Stimulated activated naive CD8-positive, alpha-beta T cell treated with anti-CD3 and anti-CD28 coated beads, Interleukin-15, amount 100 ng/mL, for 72 hours (primary cell): ENCODE measurements around the gene CLDN7.

Experiments used
- ATAC-seq: fragments of 150-1000 bp; cut with Tn5 transposase; 2 replicates; pipeline ENCODE4 v1.10.0; 2021; ENCODE audit warnings: mild to moderate bottlenecking, moderate library complexity
- DNase-seq, 2 donors: peaks; one replicate each; pipeline ENCODE4 v3.0.0; 2021 to 2022
- H3K27ac Mint-ChIP-seq, 2 donors: one replicate each; pipeline ENCODE4 v1.8.0; 2022; ENCODE audit warnings: mild to moderate bottlenecking in 2 of 2, mixed read lengths in 2 of 2, moderate library complexity in 2 of 2
- H3K27me3 Mint-ChIP-seq: one replicate; pipeline ENCODE4 v1.8.0; 2022; ENCODE audit warnings: mixed read lengths
- H3K4me1 Mint-ChIP-seq: one replicate; pipeline ENCODE4 v1.8.0; 2022; ENCODE audit warnings: mild to moderate bottlenecking, mixed read lengths
- H3K4me3 Mint-ChIP-seq, 2 donors: one replicate each; pipeline ENCODE4 v1.8.0; 2022; ENCODE audit warnings: mild to moderate bottlenecking in 2 of 2, mixed read lengths in 2 of 2, moderate library complexity in 1 of 2
- H3K9me3 Mint-ChIP-seq, 2 donors: one replicate each; pipeline ENCODE4 v1.8.0; 2022; ENCODE audit warnings: mixed read lengths in 2 of 2

Gene CLDN7

DNA sequence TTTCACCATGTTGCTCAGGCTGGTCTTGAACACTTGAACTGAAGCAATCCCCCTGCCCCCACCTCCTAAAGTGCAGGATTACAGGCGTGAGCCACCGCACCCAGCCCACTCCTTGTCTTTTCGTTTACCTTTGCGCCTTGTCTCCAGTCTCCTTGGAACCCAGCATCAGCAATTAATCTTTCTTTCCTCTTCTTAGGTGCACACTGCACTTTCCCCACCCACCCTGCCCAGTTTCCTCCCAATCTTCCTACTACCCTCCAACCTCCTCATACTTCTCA, 1.5 kb upstream of the CLDN7 start:
- H3K27ac Mint-ChIP-seq = no peak overlapping the region
- H3K4me3 Mint-ChIP-seq = peak overlapping the region; percentile 70 to 84
- DNase-seq = no peak
- no peaks in the 10 kb centered on the region for H3K9me3 Mint-ChIP-seq
- ATAC-seq = no peak
- H3K27me3 Mint-ChIP-seq = peaks cover 28% of the 10 kb centered on the region
- peaks cover 50% of the 10 kb centered on the region for H3K4me1 Mint-ChIP-seq

DNA sequence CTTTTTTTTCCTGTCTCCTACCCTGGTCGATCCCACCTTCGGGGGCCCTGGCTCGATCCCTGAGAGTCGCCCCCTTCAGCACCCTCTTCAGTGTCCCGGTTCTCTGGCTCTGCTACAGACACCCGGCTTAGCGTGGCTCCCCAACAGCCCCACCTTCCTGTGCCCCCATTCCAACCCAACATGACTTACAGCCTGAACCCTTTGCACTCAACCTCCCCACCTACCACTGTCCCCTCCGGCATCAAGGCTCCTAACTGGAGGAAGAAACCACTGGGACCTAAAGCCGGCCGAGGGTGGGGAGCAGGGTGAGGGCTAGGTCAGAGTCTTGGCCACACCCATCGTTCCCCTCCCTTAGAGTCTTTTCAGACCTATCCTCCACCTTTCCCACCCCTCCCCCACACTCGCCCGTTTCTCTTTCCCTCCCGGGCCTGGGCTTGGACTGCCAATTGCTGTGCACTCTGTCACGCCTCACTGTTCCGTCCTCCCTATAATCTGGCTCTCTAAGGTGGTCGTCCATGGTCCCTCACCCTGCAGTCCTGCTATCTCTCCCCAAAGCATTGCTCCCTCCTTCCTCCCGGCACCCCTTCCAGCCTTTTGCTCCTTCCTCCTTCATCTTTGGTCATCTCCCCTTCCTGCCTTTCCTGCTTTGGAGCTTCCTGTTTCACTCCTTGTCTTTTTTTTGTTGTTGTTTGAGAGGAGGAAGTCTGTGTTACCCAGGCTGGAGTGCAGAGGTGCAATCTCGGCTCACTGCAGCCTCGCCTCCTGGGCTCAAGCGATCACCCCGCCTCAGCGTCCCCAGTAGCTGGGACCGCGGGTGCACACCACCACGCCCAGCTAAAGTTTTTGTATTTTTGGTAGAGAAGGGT, 890 bp upstream of the CLDN7 start:
- H3K27ac Mint-ChIP-seq = peak overlapping the region; percentile 4 to 54
- peaks cover 28% of the 10 kb centered on the region for H3K27me3 Mint-ChIP-seq
- DNase-seq = no peak
- no peak for ATAC-seq
- H3K4me3 Mint-ChIP-seq = peak overlapping the region; percentile 70 to 84
- H3K9me3 Mint-ChIP-seq = no peaks in the 10 kb centered on the region
- peaks cover 54% of the 10 kb centered on the region for H3K4me1 Mint-ChIP-seq

DNA sequence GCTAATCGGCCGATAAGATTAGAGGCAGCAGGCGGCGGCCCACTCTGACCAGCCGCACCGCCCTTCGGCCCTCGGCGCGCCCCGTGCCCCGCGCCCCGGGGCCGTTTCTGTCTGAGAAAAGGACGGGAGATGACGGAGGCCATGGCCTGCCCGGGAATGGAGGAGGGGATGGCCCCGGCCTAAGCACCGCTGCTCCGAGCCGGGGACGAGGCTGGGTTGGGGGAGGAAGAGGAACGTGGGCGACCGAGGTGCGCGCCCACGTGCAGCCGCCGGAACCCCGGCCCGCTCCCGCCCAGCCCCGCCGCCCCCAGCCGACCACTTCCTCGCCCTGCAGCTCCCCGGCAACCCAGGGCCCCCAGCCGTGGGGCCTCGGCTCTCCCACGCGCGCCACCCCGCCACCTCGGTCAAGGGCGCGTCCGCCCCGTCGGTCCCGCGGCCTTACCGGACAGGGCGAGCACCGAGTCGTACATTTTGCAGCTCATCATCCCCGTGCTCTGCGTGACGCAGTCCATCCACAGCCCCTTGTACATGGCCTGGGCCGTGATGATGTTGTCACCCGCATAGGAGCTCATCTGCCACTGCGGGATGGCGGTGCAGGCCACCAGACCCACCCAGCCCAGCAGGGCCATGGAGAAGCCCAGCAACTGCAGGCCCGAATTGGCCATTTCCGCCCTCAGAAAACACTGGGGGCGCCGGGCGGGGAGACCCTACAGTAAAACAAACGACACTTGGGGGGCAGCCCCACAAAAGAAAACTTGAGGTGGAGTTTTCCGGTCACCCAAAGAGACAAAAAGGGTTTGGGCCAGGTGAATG, 693 bp downstream of the CLDN7 start:
- DNase-seq (peak in 1 of 2 donors; percentile 55), ATAC-seq (peak; percentile 78)
- Mint-ChIP-seq H3K27ac (peak overlapping the region; percentile 64 to 91), H3K9me3 (no peaks in the 10 kb centered on the region), H3K4me1 (peaks cover 54% of the 10 kb centered on the region), H3K4me3 (peak overlapping the region; percentile 82 to 83), H3K27me3 (peaks cover 28% of the 10 kb centered on the region)

DNA sequence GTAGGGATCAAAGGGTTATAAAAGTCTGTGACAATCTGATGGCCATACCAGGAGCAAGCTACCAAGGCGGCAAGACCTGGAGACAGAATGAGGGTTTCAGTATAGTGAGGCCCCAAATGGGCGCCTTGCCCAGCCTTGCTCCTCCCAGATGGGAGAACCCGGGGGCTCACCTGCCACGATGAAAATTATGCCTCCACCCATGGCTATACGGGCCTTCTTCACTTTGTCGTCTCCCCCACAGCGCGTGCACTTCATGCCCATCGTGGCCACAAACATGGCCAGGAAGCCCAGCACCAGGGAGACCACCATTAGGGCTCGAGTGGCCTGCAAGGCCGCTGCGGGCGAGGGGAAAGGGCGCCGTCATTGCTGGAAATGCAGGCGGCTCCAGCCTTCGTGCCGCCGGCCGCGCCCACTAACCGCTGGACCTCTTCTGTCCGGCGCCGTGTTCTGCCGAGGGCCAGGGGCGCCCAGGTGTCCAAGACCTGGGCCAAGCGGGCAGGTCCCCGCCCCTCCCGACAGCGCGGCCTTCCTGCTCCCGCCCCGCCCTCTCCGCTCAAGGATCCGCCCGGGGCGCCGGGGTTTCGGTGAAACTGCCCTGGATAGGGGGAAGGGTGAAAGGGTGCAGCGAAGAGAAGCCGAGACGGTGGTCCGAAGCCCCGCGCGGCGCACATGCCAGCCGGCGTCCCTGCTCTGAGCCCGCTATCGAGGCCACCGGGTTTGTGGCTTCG, 1.5 kb downstream of the CLDN7 start:
- peak overlapping the region; percentile 64 to 91 for H3K27ac Mint-ChIP-seq
- H3K9me3 Mint-ChIP-seq = no peaks in the 10 kb centered on the region
- peak; percentile 77 for ATAC-seq
- H3K4me1 Mint-ChIP-seq = peaks cover 54% of the 10 kb centered on the region
- peak in 1 of 2 donors; percentile 62 for DNase-seq
- H3K4me3 Mint-ChIP-seq = peak overlapping the region; percentile 76 to 80
- H3K27me3 Mint-ChIP-seq = peaks cover 28% of the 10 kb centered on the region

DNA sequence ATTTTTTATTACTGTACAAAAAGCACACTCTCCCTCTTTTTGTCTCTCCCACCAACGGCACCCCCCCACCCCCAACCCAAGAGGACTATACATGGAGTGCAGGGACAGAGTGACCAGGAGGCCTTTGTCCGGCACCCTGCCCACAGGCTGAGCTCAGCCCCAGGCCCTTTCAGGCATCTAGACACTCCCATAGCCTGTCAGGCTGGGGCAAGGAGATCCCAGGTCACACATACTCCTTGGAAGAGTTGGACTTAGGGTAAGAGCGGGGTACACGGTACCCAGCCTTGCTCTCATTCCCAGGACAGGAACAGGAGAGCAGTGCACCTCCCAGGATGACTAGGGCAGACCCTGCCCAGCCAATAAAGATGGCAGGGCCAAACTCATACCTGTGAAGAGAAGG, 2.1 kb downstream of the CLDN7 start:
- Mint-ChIP-seq H3K27ac (peak overlapping the region; percentile 64 to 78), H3K4me3 (peak overlapping the region; percentile 76 to 80), H3K27me3 (peaks cover 28% of the 10 kb centered on the region)

DNA sequence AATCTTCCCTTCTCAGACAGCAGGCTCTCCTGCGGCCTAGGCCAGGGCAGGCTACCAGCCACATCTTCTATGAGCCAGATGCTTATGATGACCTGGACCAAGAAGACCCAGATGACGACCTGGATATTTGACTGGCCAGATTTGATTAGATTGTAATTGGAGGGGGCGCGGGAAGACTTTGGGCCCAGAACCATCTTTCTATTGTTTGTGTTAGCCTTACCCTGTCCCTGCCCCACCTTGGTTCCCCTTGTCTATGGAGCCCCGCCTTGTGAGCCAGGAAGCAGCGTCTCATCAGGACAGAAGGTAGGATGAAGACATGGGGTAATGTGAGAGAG, 2.8 kb downstream of the CLDN7 start:
- Mint-ChIP-seq H3K4me3 (peak overlapping the region in 1 of 2 donors; percentile 25), H3K9me3 (no peaks in the 10 kb centered on the region), H3K27ac (peak overlapping the region in 1 of 2 donors; percentile 81)

More for the DNA sequence above, 2.1 kb downstream of the CLDN7 start:
- ATAC-seq (no peak), DNase-seq (no peak)
- Mint-ChIP-seq H3K9me3 (no peaks in the 10 kb centered on the region), H3K4me1 (peaks cover 54% of the 10 kb centered on the region)

DNA sequence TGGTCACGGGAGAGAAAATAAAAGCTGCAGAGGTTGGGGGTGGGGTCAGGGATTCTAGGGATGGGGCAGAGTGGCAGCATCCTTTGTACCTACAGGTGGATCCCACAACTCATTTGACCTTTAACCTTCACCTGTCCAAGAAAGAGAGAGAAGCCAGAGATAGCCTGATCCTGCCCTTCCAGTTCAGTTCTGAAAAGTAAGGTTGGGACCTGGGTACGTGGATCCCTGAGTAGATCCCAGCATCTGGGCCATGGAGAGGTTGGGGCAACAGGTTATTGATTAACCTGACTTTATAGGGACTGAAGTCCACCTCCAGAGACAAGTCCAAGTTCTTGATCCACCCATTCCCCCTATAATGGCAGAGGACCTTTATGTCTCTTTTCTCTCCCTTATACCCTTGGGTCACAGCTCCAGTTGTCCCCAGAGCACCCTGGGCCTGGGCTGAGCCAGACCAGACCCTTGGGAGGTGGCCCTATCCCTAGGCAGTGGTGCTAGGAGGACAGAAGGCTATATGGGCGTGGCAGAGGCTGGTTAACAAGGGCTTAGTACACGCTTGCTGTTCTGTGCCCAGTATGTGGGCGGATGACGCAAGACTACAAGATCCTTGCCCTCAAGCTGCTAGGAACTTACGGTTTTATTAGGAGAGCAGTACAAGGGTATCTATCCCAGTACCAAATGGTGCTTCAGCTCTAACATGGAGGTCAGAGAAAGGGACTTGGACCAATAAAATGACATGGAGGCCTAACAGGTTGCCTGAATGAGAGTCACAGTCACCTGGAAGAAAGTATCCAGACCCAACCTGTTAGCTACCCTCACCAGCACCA, 3.3 kb downstream of the CLDN7 start:
- Mint-ChIP-seq H3K27ac (peak overlapping the region in 1 of 2 donors; percentile 68), H3K4me3 (peak overlapping the region in 1 of 2 donors; percentile 25)
- no peak for DNase-seq

More for the DNA sequence above, 2.8 kb downstream of the CLDN7 start:
- no peak for ATAC-seq
- Mint-ChIP-seq H3K27me3 (peaks cover 28% of the 10 kb centered on the region), H3K4me1 (peaks cover 59% of the 10 kb centered on the region)
- no peak for DNase-seq

DNA sequence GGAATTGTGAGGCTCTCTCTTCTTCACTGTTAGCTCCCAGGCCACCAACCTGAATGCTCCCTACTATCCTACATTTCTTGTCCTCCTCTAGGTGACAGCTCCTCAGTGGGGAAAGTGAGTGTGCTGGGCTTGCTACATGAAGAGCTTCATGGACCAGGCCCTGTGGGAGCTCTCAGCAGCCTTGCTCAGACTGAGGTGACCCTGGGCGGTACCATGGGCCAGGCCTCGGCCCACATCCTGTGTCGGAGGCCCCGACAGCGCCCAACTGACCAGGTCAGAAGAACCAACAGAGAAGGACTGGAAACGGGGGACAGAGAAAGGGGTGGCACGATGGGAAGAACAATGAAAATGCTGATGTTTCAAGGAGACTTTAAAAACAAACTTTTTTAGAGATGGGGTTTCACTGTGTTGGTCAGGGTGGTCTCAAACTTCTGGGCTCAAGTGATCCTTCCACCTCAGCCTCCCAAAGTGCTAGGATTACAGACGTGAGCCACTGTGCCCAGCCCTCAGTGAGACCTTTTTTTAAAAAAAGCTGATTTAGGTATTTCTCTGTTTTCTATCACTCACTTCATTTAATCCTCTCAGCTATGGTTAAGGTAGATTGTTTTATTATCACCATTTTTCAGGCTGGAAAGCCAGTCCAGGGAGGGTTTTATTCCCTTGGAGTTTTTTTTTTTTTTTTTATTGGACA, 5.4 kb downstream of the CLDN7 start:
- Mint-ChIP-seq H3K4me1 (peaks cover 60% of the 10 kb centered on the region), H3K9me3 (no peaks in the 10 kb centered on the region), H3K4me3 (no peak overlapping the region), H3K27ac (no peak overlapping the region), H3K27me3 (peaks cover 3% of the 10 kb centered on the region)
- no peak for ATAC-seq
- no peak for DNase-seq

More for the DNA sequence above, 3.3 kb downstream of the CLDN7 start:
- H3K9me3 Mint-ChIP-seq = no peaks in the 10 kb centered on the region
- H3K4me1 Mint-ChIP-seq = peaks cover 62% of the 10 kb centered on the region
- ATAC-seq = no peak
- peaks cover 23% of the 10 kb centered on the region for H3K27me3 Mint-ChIP-seq

DNA sequence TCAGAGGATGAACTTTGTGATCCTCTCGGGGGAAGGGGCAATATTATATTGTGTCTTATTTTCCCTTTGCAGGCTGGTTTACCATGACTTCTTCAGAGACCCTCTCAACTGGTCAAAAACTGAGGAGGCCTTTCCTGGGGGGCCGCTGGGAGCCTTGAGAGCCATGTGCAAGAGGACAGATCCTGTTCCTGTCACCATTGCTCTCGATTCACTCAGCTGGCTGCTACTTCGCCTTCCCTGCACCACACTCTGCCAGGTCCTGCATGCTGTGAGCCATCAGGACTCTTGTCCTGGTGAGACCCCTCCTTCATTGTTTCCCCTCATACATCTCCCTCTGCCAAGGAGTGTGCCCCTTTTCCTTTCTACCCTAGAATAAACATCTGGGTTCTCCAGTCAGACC, 7.8 kb downstream of the CLDN7 start:
- H3K9me3 Mint-ChIP-seq = no peaks in the 10 kb centered on the region
- DNase-seq (no peak), ATAC-seq (no peak)
- H3K27ac Mint-ChIP-seq = peak overlapping the region; percentile 14 to 79
- no peaks in the 10 kb centered on the region for H3K27me3 Mint-ChIP-seq
- peaks cover 52% of the 10 kb centered on the region for H3K4me1 Mint-ChIP-seq
- peak overlapping the region in 1 of 2 donors; percentile 43 for H3K4me3 Mint-ChIP-seq

DNA sequence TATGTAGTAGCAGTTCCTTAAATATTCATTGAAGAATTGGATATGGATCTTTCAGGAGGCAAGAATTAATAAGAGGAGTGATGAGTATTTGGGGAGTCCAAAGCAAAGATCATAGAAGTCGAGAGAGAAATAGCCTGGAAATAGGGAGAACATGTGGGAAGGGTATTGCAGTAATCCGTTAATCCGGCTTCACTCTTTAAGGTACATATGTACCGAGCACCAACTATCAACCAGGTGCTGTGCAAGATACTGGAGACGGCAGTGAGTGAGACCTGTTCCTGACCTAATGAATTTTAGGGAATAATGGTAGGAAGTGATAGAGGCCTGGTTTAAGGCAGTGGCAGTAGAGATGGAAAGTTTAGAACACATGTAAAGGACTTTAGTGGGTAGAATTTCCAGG, 9.2 kb downstream of the CLDN7 start:
- Mint-ChIP-seq H3K4me1 (peaks cover 51% of the 10 kb centered on the region), H3K27ac (peak overlapping the region; percentile 98 to 100), H3K9me3 (no peaks in the 10 kb centered on the region), H3K4me3 (peak overlapping the region; percentile 94 to 99), H3K27me3 (no peaks in the 10 kb centered on the region)
- no peak for DNase-seq
- ATAC-seq = no peak

DNA sequence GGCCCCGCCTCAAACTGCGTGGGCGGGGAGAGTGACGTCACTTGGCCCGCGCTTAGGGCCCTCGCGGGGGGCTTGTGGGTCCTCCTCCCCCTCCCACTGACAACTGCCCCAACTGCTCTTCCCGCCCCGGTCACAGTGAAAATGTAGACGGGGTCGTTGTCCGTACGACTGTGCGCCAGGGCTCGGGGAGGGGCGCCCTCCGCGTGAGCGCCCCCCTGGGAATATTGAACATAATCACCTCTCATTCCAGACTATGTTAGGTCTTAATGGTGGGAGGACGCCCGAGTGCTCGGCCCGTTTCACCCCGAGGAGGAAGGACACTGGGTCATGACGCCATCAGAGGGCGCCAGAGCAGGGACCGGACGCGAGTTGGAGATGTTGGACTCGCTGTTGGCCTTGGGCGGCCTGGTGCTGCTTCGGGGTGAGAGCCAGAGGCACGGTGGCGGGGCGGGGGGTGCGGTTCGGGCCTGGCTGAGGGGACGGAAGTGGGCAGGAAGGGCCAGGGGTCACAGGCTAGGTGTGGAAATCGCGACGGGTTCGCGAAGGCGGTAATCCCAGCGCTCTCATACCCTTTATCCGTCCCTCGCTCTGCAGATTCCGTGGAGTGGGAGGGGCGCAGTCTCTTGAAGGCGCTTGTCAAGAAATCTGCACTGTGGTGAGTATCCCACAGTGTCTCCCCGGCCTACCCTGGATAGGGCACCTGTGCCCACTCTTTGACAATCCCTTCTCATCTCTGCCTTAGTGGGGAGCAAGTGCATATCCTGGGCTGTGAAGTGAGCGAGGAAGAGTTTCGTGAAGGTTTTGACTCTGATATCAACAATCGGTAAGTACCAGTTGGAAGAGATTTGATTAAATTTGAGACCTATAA, 9.9 kb downstream of the CLDN7 start, which contains the start of gene ELP5:
Gene ELP5 (plus strand): TSS at position 40 of the 868 bp plus-strand sequence. CDS start 336 bp downstream, at position 376.
- Mint-ChIP-seq H3K4me3 (peak within 1 kb of the TSS; percentile 94 to 99), H3K9me3 (no peaks in the 10 kb centered on the region), H3K27me3 (no peaks in the 10 kb centered on the region), H3K27ac (peak within 1 kb of the TSS; percentile 98 to 100), H3K4me1 (peaks cover 51% of the 10 kb centered on the region)
- ATAC-seq (peak; percentile 79), DNase-seq (peak; percentile 92 to 93)

DNA sequence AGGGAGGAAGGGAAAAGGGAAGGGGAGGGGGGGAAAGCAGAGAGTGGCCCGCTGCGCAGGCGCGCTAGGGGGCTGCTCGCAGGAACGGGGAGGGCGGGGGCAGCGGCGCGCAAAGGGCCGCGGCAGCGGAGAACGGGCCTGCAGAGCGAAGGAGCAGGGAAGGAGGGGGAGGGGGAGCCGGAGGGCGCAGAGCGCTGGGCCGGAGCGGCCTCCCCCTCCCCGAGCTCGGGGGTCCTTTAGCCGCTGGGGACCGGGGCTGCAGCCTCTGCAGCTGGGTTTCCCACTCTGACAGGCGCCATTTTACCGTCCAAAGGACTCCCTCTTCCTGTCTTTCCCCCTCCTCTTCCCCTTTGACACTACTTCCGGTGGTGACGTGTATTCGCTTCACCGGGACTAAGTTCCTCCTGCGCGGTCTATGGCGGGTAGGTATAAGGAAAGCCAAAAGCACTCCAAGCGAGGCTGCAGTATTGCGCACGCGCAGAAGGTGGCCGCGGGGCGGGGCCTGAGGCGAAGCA, 10.6 kb downstream of the CLDN7 start, which contains the start of gene CTDNEP1:
Gene CTDNEP1 (minus strand): TSS at position 74 of the 515 bp plus-strand sequence. CDS start 438 bp downstream, outside the sequence.
- H3K4me3 Mint-ChIP-seq = peak within 1 kb of the TSS; percentile 94 to 99
- H3K9me3 Mint-ChIP-seq = no peaks in the 10 kb centered on the region
- peak; percentile 96 for ATAC-seq
- peak within 1 kb of the TSS; percentile 98 to 100 for H3K27ac Mint-ChIP-seq
- H3K27me3 Mint-ChIP-seq = no peaks in the 10 kb centered on the region
- DNase-seq = peak; percentile 99 to 100
- peaks cover 54% of the 10 kb centered on the region for H3K4me1 Mint-ChIP-seq
